Measurements from ENCODE around the gene HYAL4.
"Not testable (repeated sequence)": the region's sequence is repeated elsewhere in the genome, so short reads cannot be mapped to it uniquely, and the experiment has no call there.

Gene HYAL4

GRCh38 chr7:123805287-123805686 is 39.7 kb upstream of the HYAL4 start:
- DNase-seq (ENCODE audit: insufficient read length, low spot score) (no peak), FAIRE-seq (no peak)
- no peak for TF ChIP-seq CTCF (IDR thresholded peaks at IDR 0.05; ENCODE audit: insufficient read depth, missing control alignments)

GRCh38 chr7:123809471-123809870 is 35.5 kb upstream of the HYAL4 start:
- no peak for TF ChIP-seq CTCF (IDR thresholded peaks at IDR 0.05; ENCODE audit: insufficient read depth, missing control alignments)

GRCh38 chr7:123811056-123811455 is 33.9 kb upstream of the HYAL4 start:
- no peak for TF ChIP-seq CTCF (IDR thresholded peaks at IDR 0.05; ENCODE audit: insufficient read depth, missing control alignments)
- no peak for DNase-seq (ENCODE audit: insufficient read length, low spot score)
- no peak for FAIRE-seq

More at GRCh38 chr7:123809471-123809870, 35.5 kb upstream of the HYAL4 start:
- DNase-seq (ENCODE audit: insufficient read length, low spot score) (no peak), FAIRE-seq (no peak)

- no peak for FAIRE-seq
- no peak for TF ChIP-seq CTCF (IDR thresholded peaks at IDR 0.05; ENCODE audit: insufficient read depth, missing control alignments)
Observed at GRCh38 chr7:123816916-123817315, 28.1 kb upstream of the HYAL4 start.

GRCh38 chr7:123819001-123819400 is 26.0 kb upstream of the HYAL4 start:
- no peak for FAIRE-seq
- TF ChIP-seq CTCF (IDR thresholded peaks at IDR 0.05; ENCODE audit: insufficient read depth, missing control alignments): no peak

More at GRCh38 chr7:123816916-123817315, 28.1 kb upstream of the HYAL4 start:
- DNase-seq (ENCODE audit: insufficient read length, low spot score): no peak

GRCh38 chr7:123819795-123820194 is 25.2 kb upstream of the HYAL4 start:
- FAIRE-seq; DNase-seq (ENCODE audit: insufficient read length, low spot score): not testable (repeated sequence)

More at GRCh38 chr7:123819001-123819400, 26.0 kb upstream of the HYAL4 start:
- DNase-seq (ENCODE audit: insufficient read length, low spot score): no peak

GRCh38 chr7:123820864-123821263 is 24.1 kb upstream of the HYAL4 start:
- FAIRE-seq: no peak
- no peak for DNase-seq (ENCODE audit: insufficient read length, low spot score)
- no peak for TF ChIP-seq CTCF (IDR thresholded peaks at IDR 0.05; ENCODE audit: insufficient read depth, missing control alignments)

- no peak for TF ChIP-seq CTCF (IDR thresholded peaks at IDR 0.05; ENCODE audit: insufficient read depth, missing control alignments)
- no peak for FAIRE-seq
- DNase-seq (ENCODE audit: insufficient read length, low spot score): no peak
Observed at GRCh38 chr7:123821320-123821719, 23.6 kb upstream of the HYAL4 start.
